ENCODE results near the gene DLG1. TPM values are rescaled to one million over a fixed set of nuclear protein-coding genes. Genes with fewer than 3 reads are reported as not detected.

Gene DLG1
- total RNA-seq, 1 experiment from 2014 or later = 127 TPM

DNA sequence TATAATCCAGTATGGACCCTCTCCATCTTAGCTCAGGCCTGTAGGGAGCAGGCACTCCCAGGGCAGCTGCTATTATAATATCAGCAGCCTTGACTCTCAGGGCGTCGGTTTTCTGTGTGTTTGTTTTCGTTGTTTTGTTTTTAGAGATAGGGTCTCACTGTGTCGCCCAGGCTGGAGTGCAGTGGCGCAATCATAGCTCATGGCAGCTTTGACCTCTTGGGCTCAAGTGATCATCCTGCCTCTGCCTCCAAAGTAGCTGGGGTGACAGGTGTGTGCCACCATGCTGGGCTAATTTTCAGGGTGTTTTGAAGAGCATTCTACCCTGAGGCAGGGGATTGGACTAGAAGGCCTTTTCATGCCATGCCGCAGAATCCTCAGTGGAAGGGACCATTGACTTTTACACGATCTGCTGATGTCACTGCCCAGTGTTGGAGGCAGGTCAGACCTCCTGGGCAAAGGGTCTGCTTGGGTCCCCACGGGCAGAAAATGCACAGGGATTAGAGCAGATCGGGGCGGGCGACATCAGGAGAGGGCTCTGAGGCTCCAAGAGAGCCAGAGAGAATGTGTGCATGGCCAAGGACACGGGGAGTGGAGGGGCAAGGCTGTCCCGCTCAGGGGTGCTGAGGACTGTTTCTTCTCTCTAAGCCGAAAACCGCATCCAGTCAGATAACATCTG is 276.5 kb downstream of the DLG1 start:
- Mint-ChIP-seq H3K27ac (ENCODE audit: unreplicated experiment) (no peak overlapping the region), H3K9me3 (ENCODE audit: low read depth, unreplicated experiment) (no peaks in the 10 kb centered on the region), H3K36me3 (ENCODE audit: insufficient read depth, unreplicated experiment) (peaks cover 7% of the 10 kb centered on the region), H3K4me3 (ENCODE audit: low read depth, unreplicated experiment) (no peak overlapping the region), H3K27me3 (ENCODE audit: unreplicated experiment) (no peaks in the 10 kb centered on the region), H3K4me1 (ENCODE audit: low read depth, unreplicated experiment) (peaks cover 21% of the 10 kb centered on the region)
- TF ChIP-seq, protein P1, sequence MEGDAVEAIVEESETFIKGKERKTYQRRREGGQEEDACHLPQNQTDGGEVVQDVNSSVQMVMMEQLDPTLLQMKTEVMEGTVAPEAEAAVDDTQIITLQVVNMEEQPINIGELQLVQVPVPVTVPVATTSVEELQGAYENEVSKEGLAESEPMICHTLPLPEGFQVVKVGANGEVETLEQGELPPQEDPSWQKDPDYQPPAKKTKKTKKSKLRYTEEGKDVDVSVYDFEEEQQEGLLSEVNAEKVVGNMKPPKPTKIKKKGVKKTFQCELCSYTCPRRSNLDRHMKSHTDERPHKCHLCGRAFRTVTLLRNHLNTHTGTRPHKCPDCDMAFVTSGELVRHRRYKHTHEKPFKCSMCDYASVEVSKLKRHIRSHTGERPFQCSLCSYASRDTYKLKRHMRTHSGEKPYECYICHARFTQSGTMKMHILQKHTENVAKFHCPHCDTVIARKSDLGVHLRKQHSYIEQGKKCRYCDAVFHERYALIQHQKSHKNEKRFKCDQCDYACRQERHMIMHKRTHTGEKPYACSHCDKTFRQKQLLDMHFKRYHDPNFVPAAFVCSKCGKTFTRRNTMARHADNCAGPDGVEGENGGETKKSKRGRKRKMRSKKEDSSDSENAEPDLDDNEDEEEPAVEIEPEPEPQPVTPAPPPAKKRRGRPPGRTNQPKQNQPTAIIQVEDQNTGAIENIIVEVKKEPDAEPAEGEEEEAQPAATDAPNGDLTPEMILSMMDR (IDR thresholded peaks at IDR 0.05; ENCODE audit: unreplicated experiment) = no peak
- no TSS peak for BruUV-seq (replicated peaks)
- no peak for DNase-seq
- CTCF ChIA-PET = no interaction called here
- intact Hi-C loops (cut with micrococcal nuclease; ENCODE audit: unreplicated experiment) = no loop called here

DNA sequence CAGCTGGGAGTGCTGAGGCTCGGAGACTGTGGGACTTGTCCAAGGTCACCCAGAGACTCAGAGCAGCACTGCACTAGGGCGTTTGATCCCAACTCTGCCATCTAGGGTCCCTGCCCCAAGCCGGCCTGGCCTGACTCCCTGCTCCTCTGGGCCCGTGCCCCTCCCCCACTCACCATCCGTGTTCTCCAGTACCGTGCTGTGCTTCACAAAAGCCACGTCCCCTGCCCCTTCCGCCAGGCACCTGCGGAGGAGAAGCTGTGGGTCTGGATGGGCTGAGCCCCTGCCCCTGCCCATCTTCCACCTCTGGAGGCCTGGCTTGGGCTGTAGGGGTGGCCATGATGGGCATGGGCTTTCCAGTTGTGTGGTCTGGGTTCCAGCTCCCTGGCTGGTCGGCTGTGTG is 277.2 kb downstream of the DLG1 start:
- Mint-ChIP-seq H3K4me1 (ENCODE audit: low read depth, unreplicated experiment) (peaks cover 21% of the 10 kb centered on the region), H3K4me3 (ENCODE audit: low read depth, unreplicated experiment) (no peak overlapping the region), H3K36me3 (ENCODE audit: insufficient read depth, unreplicated experiment) (peaks cover 13% of the 10 kb centered on the region), H3K27ac (ENCODE audit: unreplicated experiment) (no peak overlapping the region), H3K9me3 (ENCODE audit: low read depth, unreplicated experiment) (no peaks in the 10 kb centered on the region), H3K27me3 (ENCODE audit: unreplicated experiment) (no peaks in the 10 kb centered on the region)
- TF ChIP-seq, protein P1 (IDR thresholded peaks at IDR 0.05; ENCODE audit: unreplicated experiment) = no peak
- CTCF ChIA-PET = no interaction called here
- no TSS peak for BruUV-seq (replicated peaks)
- DNase-seq = no peak
- intact Hi-C loops (cut with micrococcal nuclease; ENCODE audit: unreplicated experiment) = no loop called here

DNA sequence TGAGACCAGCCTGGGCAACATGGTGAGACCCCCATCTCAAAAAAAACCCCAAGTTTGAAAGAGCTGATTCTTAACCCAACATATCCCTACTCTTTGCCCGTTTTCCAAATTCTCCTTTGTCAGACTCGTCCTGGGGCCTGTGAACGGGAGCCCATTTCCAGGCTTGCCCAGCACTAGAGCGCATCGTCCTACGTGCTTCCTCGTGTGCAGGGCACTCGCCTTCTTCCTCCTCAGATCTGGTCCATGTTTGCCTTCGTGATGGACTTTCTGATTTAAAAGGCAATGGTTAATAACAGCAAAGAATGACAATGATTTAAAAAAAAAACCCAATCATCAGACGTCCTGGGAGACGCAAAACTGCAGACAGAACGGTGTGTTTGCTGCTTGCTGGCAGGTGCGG is 278.9 kb downstream of the DLG1 start:
- no peak for DNase-seq
- peaks cover 21% of the 10 kb centered on the region for H3K4me1 Mint-ChIP-seq (ENCODE audit: low read depth, unreplicated experiment)
- no peaks in the 10 kb centered on the region for H3K9me3 Mint-ChIP-seq (ENCODE audit: low read depth, unreplicated experiment)
- no peak overlapping the region for H3K4me3 Mint-ChIP-seq (ENCODE audit: low read depth, unreplicated experiment)
- H3K36me3 Mint-ChIP-seq (ENCODE audit: insufficient read depth, unreplicated experiment) = peaks cover 10% of the 10 kb centered on the region
- no TSS peak for BruUV-seq (replicated peaks)
- H3K27me3 Mint-ChIP-seq (ENCODE audit: unreplicated experiment) = no peaks in the 10 kb centered on the region
- intact Hi-C loops (cut with micrococcal nuclease; ENCODE audit: unreplicated experiment) = no loop called here
- no peak overlapping the region for H3K27ac Mint-ChIP-seq (ENCODE audit: unreplicated experiment)
- TF ChIP-seq, protein P1 (IDR thresholded peaks at IDR 0.05; ENCODE audit: unreplicated experiment) = no peak
- CTCF ChIA-PET = interaction anchor here (1.4 kb wide), 1 partner anchor 10 kb away, joined by 7 read pairs; the partner anchor contains the start of gene MELTF

DNA sequence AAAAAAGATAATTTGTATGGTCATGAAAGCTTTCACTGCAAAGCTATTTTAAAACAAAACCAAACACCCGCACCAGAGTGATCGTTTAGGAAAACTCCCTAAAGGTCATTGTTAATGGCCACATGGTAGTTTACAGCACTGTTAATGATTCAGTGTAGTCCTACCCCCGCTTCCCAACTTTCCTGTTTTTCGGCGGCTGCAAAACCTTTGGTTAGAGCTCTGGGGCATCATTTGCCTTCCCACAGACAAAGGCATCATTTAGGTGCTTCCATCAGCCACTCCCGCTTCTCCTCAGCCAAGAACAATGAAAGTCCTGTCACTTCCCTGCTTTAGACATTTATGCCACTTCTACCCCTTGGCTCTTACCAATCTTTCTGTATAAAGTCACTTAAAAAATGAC is 279.4 kb downstream of the DLG1 start:
- Mint-ChIP-seq H3K4me1 (ENCODE audit: low read depth, unreplicated experiment) (peaks cover 21% of the 10 kb centered on the region), H3K9me3 (ENCODE audit: low read depth, unreplicated experiment) (no peaks in the 10 kb centered on the region), H3K27me3 (ENCODE audit: unreplicated experiment) (no peaks in the 10 kb centered on the region), H3K4me3 (ENCODE audit: low read depth, unreplicated experiment) (no peak overlapping the region), H3K27ac (ENCODE audit: unreplicated experiment) (no peak overlapping the region), H3K36me3 (ENCODE audit: insufficient read depth, unreplicated experiment) (peaks cover 9% of the 10 kb centered on the region)
- DNase-seq = peak; percentile 38
- CTCF ChIA-PET = interaction anchor here (1.4 kb wide), 1 partner anchor 10 kb away, joined by 7 read pairs; the partner anchor contains the start of gene MELTF
- intact Hi-C loops (cut with micrococcal nuclease; ENCODE audit: unreplicated experiment) = no loop called here
- no TSS peak for BruUV-seq (replicated peaks)
- TF ChIP-seq, protein P1 (IDR thresholded peaks at IDR 0.05; ENCODE audit: unreplicated experiment) = no peak

Measured in Calu3 (cell line).